SK-N-SH treated with all-trans-retinoic acid at 6 μM for 48 hours (cell line): ENCODE data around the gene NOX5.

Experiments
- ARNTL ChIP-seq: fragments of 450-650 bp; formaldehyde crosslinking; IDR thresholded peaks from 2 replicates; pipeline ENCODE4 v1.5.0; 2020; ENCODE audit warnings: low read depth, mild to moderate bottlenecking, moderate library complexity, borderline replicate concordance
- CREB5 ChIP-seq: fragments of 250-450 bp; sonication (Bioruptor Pico); IDR thresholded peaks from 2 replicates; pipeline ENCODE4 v1.5.1; 2020; ENCODE audit warnings: low read depth, mild to moderate bottlenecking, moderate library complexity
- CSDC2 ChIP-seq: fragments of 250-450 bp; sonication (Bioruptor Pico); IDR thresholded peaks from 2 replicates; pipeline ENCODE4 v1.5.0; 2020; ENCODE audit warnings: mild to moderate bottlenecking, moderate library complexity
- ESRRG ChIP-seq: fragments of 250-450 bp; sonication (Bioruptor Pico); IDR thresholded peaks from 2 replicates; pipeline ENCODE4 v1.6.1; 2021; ENCODE audit warnings: mild to moderate bottlenecking
- GLIS3 ChIP-seq: fragments of 250-450 bp; sonication (Bioruptor Pico); IDR thresholded peaks from 2 replicates; pipeline ENCODE4 v1.5.0; 2020; ENCODE audit warnings: mild to moderate bottlenecking, moderate library complexity
- POU6F1 ChIP-seq: fragments of 250-450 bp; sonication (Bioruptor Pico); IDR thresholded peaks from 2 replicates; pipeline ENCODE4 v1.8.0; 2021; ENCODE audit warnings: low read depth, mild to moderate bottlenecking, moderate library complexity, borderline replicate concordance
- PPARA ChIP-seq: fragments of 250-450 bp; sonication (Bioruptor Pico); IDR thresholded peaks from 2 replicates; pipeline ENCODE4 v1.5.0; 2020; ENCODE audit warnings: mild to moderate bottlenecking, borderline replicate concordance
- RARB ChIP-seq: fragments of 250-450 bp; sonication (Bioruptor Pico); IDR thresholded peaks from 2 replicates; pipeline ENCODE4 v1.8.0; 2021; ENCODE audit warnings: mild to moderate bottlenecking, moderate library complexity
- ZNF565 ChIP-seq: fragments of 450-650 bp; formaldehyde crosslinking; conservative IDR thresholded peaks from 2 replicates; pipeline ENCODE4 v1.5.0; 2020; ENCODE audit warnings: low read depth, mild to moderate bottlenecking, moderate library complexity
- TF ChIP-seq, protein P1 (sequence below): fragments of 250-450 bp; sonication (Bioruptor Pico); IDR thresholded peaks from 2 replicates; pipeline ENCODE4 v1.8.0; 2020; ENCODE audit warnings: mild to moderate bottlenecking, moderate library complexity, borderline replicate concordance

GRCh38 chr15:69037977-69038376, 23.5 kb downstream of the NOX5 start:
- TF ChIP-seq, protein P1, sequence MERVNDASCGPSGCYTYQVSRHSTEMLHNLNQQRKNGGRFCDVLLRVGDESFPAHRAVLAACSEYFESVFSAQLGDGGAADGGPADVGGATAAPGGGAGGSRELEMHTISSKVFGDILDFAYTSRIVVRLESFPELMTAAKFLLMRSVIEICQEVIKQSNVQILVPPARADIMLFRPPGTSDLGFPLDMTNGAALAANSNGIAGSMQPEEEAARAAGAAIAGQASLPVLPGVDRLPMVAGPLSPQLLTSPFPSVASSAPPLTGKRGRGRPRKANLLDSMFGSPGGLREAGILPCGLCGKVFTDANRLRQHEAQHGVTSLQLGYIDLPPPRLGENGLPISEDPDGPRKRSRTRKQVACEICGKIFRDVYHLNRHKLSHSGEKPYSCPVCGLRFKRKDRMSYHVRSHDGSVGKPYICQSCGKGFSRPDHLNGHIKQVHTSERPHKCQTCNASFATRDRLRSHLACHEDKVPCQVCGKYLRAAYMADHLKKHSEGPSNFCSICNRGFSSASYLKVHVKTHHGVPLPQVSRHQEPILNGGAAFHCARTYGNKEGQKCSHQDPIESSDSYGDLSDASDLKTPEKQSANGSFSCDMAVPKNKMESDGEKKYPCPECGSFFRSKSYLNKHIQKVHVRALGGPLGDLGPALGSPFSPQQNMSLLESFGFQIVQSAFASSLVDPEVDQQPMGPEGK (CRISPR knock-in tag): no peak
- TF ChIP-seq CSDC2 (CRISPR knock-in tag) (no peak), PPARA (CRISPR knock-in tag) (no peak), CREB5 (no peak), ESRRG (CRISPR knock-in tag) (no peak), RARB (no peak), ARNTL (CRISPR knock-in tag) (no peak), ZNF565 (CRISPR knock-in tag) (no peak), GLIS3 (no peak), POU6F1 (no peak)
